GM19351 (cell line): ENCODE data around the gene ITGAV.

Experiments used
- ATAC-seq: cut with Tn5 transposase; IDR thresholded peaks from one replicate; pipeline ENCODE4 v1.9.1; 2021; ENCODE audit warnings: mild to moderate bottlenecking, moderate library complexity; ENCODE audit not compliant: unreplicated experiment

The ITGAV gene

GRCh38 chr2:186716004-186716403 is 126.1 kb downstream of the ITGAV start:
- no peak for ATAC-seq

GRCh38 chr2:186716899-186717298 is 127.0 kb downstream of the ITGAV start:
- ATAC-seq = no peak

- ATAC-seq = no peak
Measured at GRCh38 chr2:186717320-186718007, 127.6 kb downstream of the ITGAV start.

GRCh38 chr2:186718122-186718521 is 128.3 kb downstream of the ITGAV start:
- no peak for ATAC-seq

GRCh38 chr2:186718903-186719302 is 129.0 kb downstream of the ITGAV start:
- no peak for ATAC-seq

GRCh38 chr2:186721956-186722355 is 132.1 kb downstream of the ITGAV start:
- no peak for ATAC-seq

GRCh38 chr2:186724736-186725135 is 134.9 kb downstream of the ITGAV start:
- no peak for ATAC-seq

GRCh38 chr2:186725783-186726182 is 135.9 kb downstream of the ITGAV start:
- ATAC-seq = no peak

GRCh38 chr2:186726938-186727337 is 137.1 kb downstream of the ITGAV start:
- ATAC-seq = no peak

- ATAC-seq = no peak
Measured at GRCh38 chr2:186728631-186729030, 138.8 kb downstream of the ITGAV start.
